Tibial nerve (tissue), 4 donors: ENCODE measurements around the gene SOWAHA.

Source experiments
- EP300 ChIP-seq, 2 donors: sonication (generic); formaldehyde crosslinking; IDR thresholded peaks; one replicate each; pipeline ENCODE4 v1.6.1; 2017; ENCODE audit warnings: antibody characterized with exemption in 2 of 2, mild to moderate bottlenecking in 1 of 2
- TF ChIP-seq, protein P1 (sequence below), 5 experiments: fragments of 200-600 bp in 3 of 5; fragments of 450-650 bp in 2 of 5; sonication (generic) in 3 of 5; IDR thresholded peaks; one replicate each; pipeline ENCODE4 v1.5.1; 2016 to 2019; ENCODE audit warnings: antibody characterized with exemption in 5 of 5, mild to moderate bottlenecking in 3 of 5, moderate library complexity in 2 of 5

DNA sequence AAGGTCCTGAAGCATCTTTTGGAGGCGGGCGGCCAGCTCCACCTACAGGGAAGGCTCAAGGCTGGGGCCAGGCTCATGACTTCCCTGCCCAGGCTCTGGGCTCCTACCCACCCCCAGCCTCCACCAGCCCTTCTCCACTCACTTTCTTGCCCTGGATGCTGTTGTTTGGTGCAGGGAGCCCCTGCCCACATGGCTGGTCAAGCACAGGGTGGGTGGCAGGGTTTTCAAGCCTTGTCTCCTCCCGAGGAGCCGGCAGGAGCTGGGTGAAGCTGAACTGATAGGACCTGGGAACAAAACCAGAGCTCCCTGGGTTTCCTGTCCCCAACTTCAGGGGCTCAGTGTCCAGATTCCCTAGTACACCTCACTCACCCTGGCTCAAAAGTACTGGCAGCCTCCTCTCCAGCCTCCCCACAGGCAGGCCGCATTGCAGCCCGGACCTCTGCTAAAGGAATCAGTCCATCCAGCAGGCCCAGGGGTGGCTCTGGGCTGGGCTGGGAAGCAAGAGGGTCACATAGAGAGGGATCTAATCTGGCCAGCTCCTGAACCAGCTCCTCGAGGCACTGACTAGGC, 10.5 kb downstream of the SOWAHA start:
- TF ChIP-seq, protein P1, sequence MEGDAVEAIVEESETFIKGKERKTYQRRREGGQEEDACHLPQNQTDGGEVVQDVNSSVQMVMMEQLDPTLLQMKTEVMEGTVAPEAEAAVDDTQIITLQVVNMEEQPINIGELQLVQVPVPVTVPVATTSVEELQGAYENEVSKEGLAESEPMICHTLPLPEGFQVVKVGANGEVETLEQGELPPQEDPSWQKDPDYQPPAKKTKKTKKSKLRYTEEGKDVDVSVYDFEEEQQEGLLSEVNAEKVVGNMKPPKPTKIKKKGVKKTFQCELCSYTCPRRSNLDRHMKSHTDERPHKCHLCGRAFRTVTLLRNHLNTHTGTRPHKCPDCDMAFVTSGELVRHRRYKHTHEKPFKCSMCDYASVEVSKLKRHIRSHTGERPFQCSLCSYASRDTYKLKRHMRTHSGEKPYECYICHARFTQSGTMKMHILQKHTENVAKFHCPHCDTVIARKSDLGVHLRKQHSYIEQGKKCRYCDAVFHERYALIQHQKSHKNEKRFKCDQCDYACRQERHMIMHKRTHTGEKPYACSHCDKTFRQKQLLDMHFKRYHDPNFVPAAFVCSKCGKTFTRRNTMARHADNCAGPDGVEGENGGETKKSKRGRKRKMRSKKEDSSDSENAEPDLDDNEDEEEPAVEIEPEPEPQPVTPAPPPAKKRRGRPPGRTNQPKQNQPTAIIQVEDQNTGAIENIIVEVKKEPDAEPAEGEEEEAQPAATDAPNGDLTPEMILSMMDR (IDR thresholded peaks at IDR 0.05), result no peak
- TF ChIP-seq EP300 (IDR thresholded peaks at IDR 0.05), result no peak
